DND-41 (cell line): ENCODE results near the gene TENT5C.

Experiments
- ATAC-seq: fragments of 200-7000 bp; cut with Tn5 transposase; 3 replicates; pipeline ENCODE4 v1.9.1; 2021; ENCODE audit warnings: low read depth; ENCODE audit not compliant: insufficient read depth
- DNase-seq: peaks from one replicate; pipeline ENCODE4 v3.0.0-alpha.2; 2020
- H2AFZ ChIP-seq: 2 replicates; pipeline ENCODE4 v1.6.0; 2012; ENCODE audit warnings: low read depth, low read length
- H3K27ac ChIP-seq: 2 replicates; pipeline ENCODE4 v1.5.1; 2012; ENCODE audit warnings: low read length, inconsistent platforms
- H3K27me3 ChIP-seq: fragments of 200-600 bp; sonication (generic); 2 replicates; pipeline ENCODE4 v1.6.0; 2012; ENCODE audit warnings: low read length, mild to moderate bottlenecking, inconsistent platforms; ENCODE audit not compliant: insufficient read depth, poor library complexity
- H3K36me3 ChIP-seq: 2 replicates; pipeline ENCODE4 v1.5.1; 2012; ENCODE audit warnings: low read length, inconsistent platforms; ENCODE audit not compliant: insufficient read depth
- H3K4me1 ChIP-seq: 2 replicates; pipeline ENCODE4 v1.5.1; 2012; ENCODE audit warnings: mild to moderate bottlenecking, low read length; ENCODE audit not compliant: insufficient read depth
- H3K4me2 ChIP-seq: 2 replicates; pipeline ENCODE4 v1.6.0; 2012; ENCODE audit warnings: mild to moderate bottlenecking, moderate library complexity, low read length, inconsistent platforms; ENCODE audit not compliant: insufficient read depth
- H3K4me3 ChIP-seq, 2 experiments: fragments of 200-600 bp in 1 of 2; shearing (Covaris generic) in 1 of 2; 2 replicates each; pipeline ENCODE4 v1.5.1; 2012 to 2016; ENCODE audit warnings: inconsistent platforms in 2 of 2, low read length in 2 of 2, mild to moderate bottlenecking in 2 of 2, low read depth in 1 of 2, moderate library complexity in 1 of 2
- H3K79me2 ChIP-seq: 2 replicates; pipeline ENCODE4 v1.6.0; 2012; ENCODE audit warnings: low read length, inconsistent platforms; ENCODE audit not compliant: insufficient read depth
- H3K9ac ChIP-seq: 2 replicates; pipeline ENCODE4 v1.6.0; 2012; ENCODE audit warnings: low read depth, mild to moderate bottlenecking, inconsistent platforms, low read length, moderate library complexity
- H3K9me3 ChIP-seq: 2 replicates; pipeline ENCODE4 v1.5.1; 2012; ENCODE audit warnings: low read length, moderate library complexity, mild to moderate bottlenecking, inconsistent platforms; ENCODE audit not compliant: insufficient read depth, severe bottlenecking
- H4K20me1 ChIP-seq: 2 replicates; pipeline ENCODE4 v1.6.0; 2012; ENCODE audit warnings: low read length; ENCODE audit not compliant: insufficient read depth
- CTCF ChIP-seq: IDR thresholded peaks from 2 replicates; pipeline ENCODE4 v1.5.1; 2012; ENCODE audit warnings: borderline replicate concordance, low read length, moderate library complexity, mild to moderate bottlenecking; ENCODE audit not compliant: poor library complexity, severe bottlenecking; ENCODE audit errors: extremely low read depth
- EZH2 ChIP-seq: IDR thresholded peaks from 3 replicates; pipeline ENCODE4 v1.6.1; 2012; ENCODE audit warnings: borderline replicate concordance, low read depth, mild to moderate bottlenecking, moderate library complexity, low read length, inconsistent platforms; ENCODE audit not compliant: severe bottlenecking

Gene TENT5C

GRCh38 chr1:117608115-117608615 is 2.3 kb downstream of the TENT5C start:
- Histone ChIP-seq H3K9ac (peak overlapping the region; percentile 90), H3K4me3 (peak overlapping the region; percentile 80 to 87)

GRCh38 chr1:117608758-117609157 is 2.9 kb downstream of the TENT5C start:
- Histone ChIP-seq H3K27me3 (no peaks in the 10 kb centered on the region), H3K36me3 (peaks cover 51% of the 10 kb centered on the region), H3K9me3 (no peaks in the 10 kb centered on the region), H3K9ac (peak overlapping the region; percentile 90), H3K4me3 (peak overlapping the region; percentile 80 to 87), H3K4me2 (peak overlapping the region; percentile 88), H3K79me2 (peaks cover 79% of the 10 kb centered on the region), H2AFZ (no peak overlapping the region), H3K27ac (peak overlapping the region; percentile 93), H3K4me1 (peaks cover 72% of the 10 kb centered on the region), H4K20me1 (peaks cover 41% of the 10 kb centered on the region)
- no peak for TF ChIP-seq EZH2
- TF ChIP-seq CTCF = no peak
- no peak for ATAC-seq
- DNase-seq = no peak

More at GRCh38 chr1:117608115-117608615, 2.3 kb downstream of the TENT5C start:
- peaks cover 46% of the 10 kb centered on the region for H3K36me3 ChIP-seq
- H4K20me1 ChIP-seq = peaks cover 41% of the 10 kb centered on the region
- no peak for ATAC-seq
- H2AFZ ChIP-seq = no peak overlapping the region
- no peak for TF ChIP-seq EZH2
- no peak for TF ChIP-seq CTCF
- no peak for DNase-seq
- H3K79me2 ChIP-seq = peaks cover 73% of the 10 kb centered on the region
- H3K27ac ChIP-seq = peak overlapping the region; percentile 93
- no peaks in the 10 kb centered on the region for H3K27me3 ChIP-seq
- H3K4me1 ChIP-seq = peaks cover 66% of the 10 kb centered on the region
- no peaks in the 10 kb centered on the region for H3K9me3 ChIP-seq
- peak overlapping the region; percentile 88 for H3K4me2 ChIP-seq

GRCh38 chr1:117609471-117609911 is 3.6 kb downstream of the TENT5C start:
- peak overlapping the region in 1 of 2 experiments; percentile 80; a peak in 2 of 4 replicates for H3K4me3 ChIP-seq
- peaks cover 41% of the 10 kb centered on the region for H4K20me1 ChIP-seq
- no peaks in the 10 kb centered on the region for H3K9me3 ChIP-seq
- ATAC-seq (no peak), DNase-seq (no peak)
- H3K9ac ChIP-seq = peak overlapping the region; percentile 90
- peaks cover 79% of the 10 kb centered on the region for H3K4me1 ChIP-seq
- H3K79me2 ChIP-seq = peaks cover 86% of the 10 kb centered on the region
- H3K4me2 ChIP-seq = peak overlapping the region; percentile 88
- H3K36me3 ChIP-seq = peaks cover 58% of the 10 kb centered on the region
- no peaks in the 10 kb centered on the region for H3K27me3 ChIP-seq
- no peak overlapping the region for H2AFZ ChIP-seq
- peak overlapping the region; percentile 93 for H3K27ac ChIP-seq
- TF ChIP-seq EZH2 = no peak
- TF ChIP-seq CTCF = no peak

GRCh38 chr1:117610036-117610435 is 4.2 kb downstream of the TENT5C start:
- H2AFZ ChIP-seq = no peak overlapping the region
- peaks cover 41% of the 10 kb centered on the region for H4K20me1 ChIP-seq
- H3K79me2 ChIP-seq = peaks cover 92% of the 10 kb centered on the region
- peak overlapping the region; percentile 88 for H3K4me2 ChIP-seq
- H3K4me1 ChIP-seq = peaks cover 80% of the 10 kb centered on the region
- DNase-seq (no peak), ATAC-seq (no peak)
- H3K9ac ChIP-seq = peak overlapping the region; percentile 90
- TF ChIP-seq EZH2 = no peak
- TF ChIP-seq CTCF = no peak
- no peaks in the 10 kb centered on the region for H3K9me3 ChIP-seq
- peaks cover 61% of the 10 kb centered on the region for H3K36me3 ChIP-seq
- H3K4me3 ChIP-seq = peak overlapping the region in 1 of 2 experiments; percentile 80; a peak in 2 of 4 replicates
- peak overlapping the region; percentile 93 for H3K27ac ChIP-seq
- H3K27me3 ChIP-seq = no peaks in the 10 kb centered on the region
